ENCODE results near the gene TMEM91.

GRCh38 chr19:41386442-41386841 is 10.1 kb downstream of the TMEM91 start:
- TF ChIP-seq, protein P1, sequence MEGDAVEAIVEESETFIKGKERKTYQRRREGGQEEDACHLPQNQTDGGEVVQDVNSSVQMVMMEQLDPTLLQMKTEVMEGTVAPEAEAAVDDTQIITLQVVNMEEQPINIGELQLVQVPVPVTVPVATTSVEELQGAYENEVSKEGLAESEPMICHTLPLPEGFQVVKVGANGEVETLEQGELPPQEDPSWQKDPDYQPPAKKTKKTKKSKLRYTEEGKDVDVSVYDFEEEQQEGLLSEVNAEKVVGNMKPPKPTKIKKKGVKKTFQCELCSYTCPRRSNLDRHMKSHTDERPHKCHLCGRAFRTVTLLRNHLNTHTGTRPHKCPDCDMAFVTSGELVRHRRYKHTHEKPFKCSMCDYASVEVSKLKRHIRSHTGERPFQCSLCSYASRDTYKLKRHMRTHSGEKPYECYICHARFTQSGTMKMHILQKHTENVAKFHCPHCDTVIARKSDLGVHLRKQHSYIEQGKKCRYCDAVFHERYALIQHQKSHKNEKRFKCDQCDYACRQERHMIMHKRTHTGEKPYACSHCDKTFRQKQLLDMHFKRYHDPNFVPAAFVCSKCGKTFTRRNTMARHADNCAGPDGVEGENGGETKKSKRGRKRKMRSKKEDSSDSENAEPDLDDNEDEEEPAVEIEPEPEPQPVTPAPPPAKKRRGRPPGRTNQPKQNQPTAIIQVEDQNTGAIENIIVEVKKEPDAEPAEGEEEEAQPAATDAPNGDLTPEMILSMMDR (IDR thresholded peaks at IDR 0.05; ENCODE audit: insufficient read depth, low read length, poor library complexity, severe bottlenecking), result no peak
- no peak for TF ChIP-seq EZH2phosphoT487 (conservative IDR thresholded peaks at IDR 0.05; ENCODE audit: low read length)

All from SU-DHL-6 (cell line).